Stimulated activated naive CD8-positive, alpha-beta T cell treated with anti-CD3 and anti-CD28 coated beads, Interleukin-15, Interleukin-2, amounts not matched to agents 100 U/mL and 50 U/mL, for 24 hours (primary cell): Measurements from ENCODE around the gene PGPEP1.
"Not testable (repeated sequence)": the region's sequence is repeated elsewhere in the genome, so short reads cannot be mapped to it uniquely, and the experiment has no call there.

Experiments used
- ATAC-seq: fragments of 150-1000 bp; cut with Tn5 transposase; one replicate; pipeline ENCODE4 v1.10.0; 2021
- DNase-seq: peaks from one replicate; pipeline ENCODE4 v3.0.0; 2021

PGPEP1 gene

DNA sequence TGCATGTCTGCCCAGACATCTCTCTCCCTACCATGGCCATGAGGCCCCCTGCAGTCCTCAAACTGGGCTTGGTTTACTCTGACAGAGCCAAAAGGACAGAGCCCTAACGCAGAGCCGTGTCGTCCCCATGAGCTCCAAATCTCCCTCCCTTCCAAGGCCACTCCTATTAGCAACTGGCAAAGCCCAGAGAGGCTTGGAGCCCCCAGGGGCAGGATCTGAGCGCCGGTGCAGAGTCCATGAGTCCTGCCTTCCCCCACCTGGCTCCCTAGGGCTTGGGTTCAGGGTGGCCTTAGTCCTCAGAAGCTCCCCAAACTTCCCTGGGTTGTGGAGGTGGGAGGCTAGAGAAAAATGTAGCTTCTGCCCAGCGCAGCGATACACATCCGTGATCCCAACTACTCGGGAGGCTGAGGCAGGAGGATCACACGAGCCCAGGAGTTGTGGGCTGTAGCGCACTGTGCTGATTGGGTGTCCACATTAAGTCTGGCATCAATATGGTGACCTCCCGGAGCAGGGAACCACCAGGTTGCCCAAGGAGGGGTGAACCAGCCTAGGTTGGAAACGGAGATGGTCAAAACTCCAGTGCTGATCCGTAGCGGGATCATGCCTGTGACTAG, 7.4 kb upstream of the PGPEP1 start:
- DNase-seq (no peak), ATAC-seq (no peak)

GRCh38 chr19:18333680-18334079, 6.7 kb upstream of the PGPEP1 start:
- no peak for DNase-seq
- no peak for ATAC-seq

GRCh38 chr19:18336121-18336520, 4.3 kb upstream of the PGPEP1 start:
- DNase-seq (no peak), ATAC-seq (no peak)

DNA sequence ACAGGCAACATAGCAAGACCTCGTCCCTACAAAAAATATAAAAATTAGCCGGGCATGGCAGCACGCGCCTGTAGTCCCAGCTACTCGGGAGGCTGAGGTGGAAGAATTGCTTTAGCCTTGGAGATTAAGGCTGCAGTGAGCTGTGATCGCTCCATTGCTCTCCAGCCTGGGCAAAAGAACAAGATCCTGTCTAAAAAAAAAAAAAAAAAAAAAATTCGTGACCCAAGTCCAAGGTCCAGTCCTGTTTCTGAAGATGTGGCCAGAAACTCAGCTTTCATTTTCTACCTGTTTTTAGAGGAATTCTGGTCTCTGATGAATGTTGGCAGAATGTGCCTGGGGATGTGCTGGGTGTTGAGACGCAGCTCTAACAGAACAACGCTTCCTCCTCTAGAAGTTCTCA, 1.9 kb upstream of the PGPEP1 start:
- DNase-seq: no peak
- no peak for ATAC-seq

GRCh38 chr19:18339723-18340122, 675 bp upstream of the PGPEP1 start:
- no peak for ATAC-seq
- DNase-seq: no peak

DNA sequence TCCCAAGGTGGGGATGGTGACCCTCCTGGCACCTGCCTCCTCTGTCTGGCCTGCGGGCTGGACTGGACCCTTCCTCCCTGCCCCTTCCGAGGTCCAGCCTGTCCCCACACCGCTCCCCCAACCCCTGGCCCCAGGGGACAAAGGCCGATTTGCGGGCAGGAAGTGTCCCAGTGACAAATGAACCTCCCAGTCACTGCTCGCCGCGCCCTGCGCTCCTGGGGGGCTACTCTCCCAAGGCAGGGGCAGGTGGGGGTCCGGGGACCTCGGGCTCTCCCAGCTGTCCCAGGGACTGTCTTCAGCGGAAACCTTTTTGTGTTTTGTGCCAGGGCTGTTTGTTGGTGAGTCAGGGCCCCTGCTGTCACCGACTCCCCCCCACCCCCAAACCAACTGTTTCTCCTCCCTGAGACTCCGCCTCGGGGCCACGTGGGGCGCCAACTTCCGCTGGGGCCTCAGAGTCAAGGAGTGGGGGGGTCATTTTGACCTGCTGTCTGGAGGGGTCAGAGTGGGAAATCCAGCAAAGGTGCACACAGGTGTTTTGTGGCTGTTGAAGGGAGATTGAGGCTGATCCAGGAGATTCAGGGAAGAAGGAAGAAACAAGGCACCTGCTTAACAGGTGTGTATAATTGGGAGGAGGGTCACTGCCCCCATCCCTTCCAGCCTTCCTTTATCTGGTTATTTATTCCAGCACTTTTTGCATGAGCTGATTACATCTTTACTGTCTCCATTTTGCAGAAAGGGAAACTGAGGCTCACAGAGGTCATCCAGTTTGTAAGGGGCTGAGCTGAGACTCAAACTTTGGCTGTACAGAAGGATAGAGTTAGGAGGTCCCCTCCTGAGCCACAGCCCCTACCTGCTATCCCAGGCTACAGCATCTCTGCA, 831 bp downstream of the PGPEP1 start:
- DNase-seq (peak; percentile 81), ATAC-seq (peak; percentile 80)

- DNase-seq (no peak), ATAC-seq (no peak)
Measured at GRCh38 chr19:18342090-18342632, 1.8 kb downstream of the PGPEP1 start.

GRCh38 chr19:18344582-18344950, 4.2 kb downstream of the PGPEP1 start:
- ATAC-seq: no peak

GRCh38 chr19:18345296-18345695, 4.9 kb downstream of the PGPEP1 start:
- ATAC-seq (no peak), DNase-seq (no peak)

More at GRCh38 chr19:18344582-18344950, 4.2 kb downstream of the PGPEP1 start:
- no peak for DNase-seq

DNA sequence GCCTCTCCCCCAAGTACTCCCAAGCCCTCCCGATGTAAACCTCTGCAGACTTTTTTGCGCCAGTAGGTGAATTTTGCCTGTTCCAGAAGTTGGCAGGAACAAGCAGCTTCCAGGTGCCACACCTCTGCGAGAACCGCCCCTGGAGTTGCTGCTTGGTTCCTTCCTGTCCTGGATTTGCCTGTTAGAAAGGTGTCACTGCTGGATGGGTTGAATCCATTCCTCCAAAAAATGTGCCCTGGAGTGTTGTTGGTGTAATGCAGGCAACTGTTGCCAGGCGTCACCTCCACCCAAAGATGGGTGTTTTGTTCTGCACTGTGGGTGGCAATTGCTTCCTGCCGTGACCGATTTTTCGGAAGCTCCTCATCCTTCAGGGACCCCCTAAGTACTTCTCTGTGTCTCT, 5.7 kb downstream of the PGPEP1 start:
- DNase-seq (no peak), ATAC-seq (no peak)

DNA sequence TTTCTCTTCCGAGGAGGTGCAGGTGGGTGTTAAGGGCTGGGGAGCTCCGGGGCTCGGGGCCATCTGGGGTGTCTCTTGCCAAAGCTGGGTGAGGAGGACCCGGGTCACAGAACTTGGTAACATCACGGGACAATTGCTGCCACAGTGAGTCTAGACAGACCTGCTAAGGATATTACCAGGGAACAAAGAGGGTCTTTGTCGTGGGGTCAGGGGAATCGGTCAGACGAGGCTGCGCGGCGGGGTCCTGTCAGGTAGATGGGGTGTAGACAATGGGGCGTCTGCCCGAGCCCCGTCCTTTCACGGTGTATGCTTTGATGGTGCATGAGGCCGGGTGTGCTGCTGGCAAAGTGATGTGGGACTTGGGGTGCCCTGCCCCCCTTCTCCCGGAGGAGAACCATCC, 7.8 kb downstream of the PGPEP1 start:
- DNase-seq: no peak
- no peak for ATAC-seq

DNA sequence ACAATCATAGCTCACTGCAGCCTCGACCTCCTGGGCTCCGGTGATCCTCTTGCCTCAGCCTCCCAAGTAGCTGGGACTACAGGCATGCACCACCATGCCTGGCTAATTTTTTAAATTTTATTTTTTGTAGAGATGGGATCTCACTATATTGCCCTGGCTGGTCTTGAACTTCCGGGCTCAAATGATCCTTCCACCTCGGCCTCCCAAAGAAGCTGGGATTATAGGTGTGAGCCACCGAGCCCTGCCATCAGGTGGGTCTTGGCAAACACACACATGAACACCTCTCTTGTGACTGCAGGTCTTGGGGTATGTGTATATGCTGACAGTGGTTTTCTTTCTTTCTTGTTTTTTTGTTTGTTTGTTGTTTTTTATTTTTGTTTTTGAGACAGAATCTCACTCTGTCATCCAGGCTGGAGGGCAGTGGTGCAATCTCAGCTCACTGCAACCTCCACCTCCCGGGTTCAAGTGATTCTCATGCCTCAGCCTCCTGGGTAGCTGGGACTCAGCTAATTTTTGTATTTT, 8.5 kb downstream of the PGPEP1 start:
- DNase-seq: not testable (repeated sequence)

GRCh38 chr19:18349524-18350128, 9.2 kb downstream of the PGPEP1 start:
- ATAC-seq: peak; percentile 43
- DNase-seq: peak; percentile 69

More for the DNA sequence above, 8.5 kb downstream of the PGPEP1 start:
- not testable (repeated sequence) for ATAC-seq

DNA sequence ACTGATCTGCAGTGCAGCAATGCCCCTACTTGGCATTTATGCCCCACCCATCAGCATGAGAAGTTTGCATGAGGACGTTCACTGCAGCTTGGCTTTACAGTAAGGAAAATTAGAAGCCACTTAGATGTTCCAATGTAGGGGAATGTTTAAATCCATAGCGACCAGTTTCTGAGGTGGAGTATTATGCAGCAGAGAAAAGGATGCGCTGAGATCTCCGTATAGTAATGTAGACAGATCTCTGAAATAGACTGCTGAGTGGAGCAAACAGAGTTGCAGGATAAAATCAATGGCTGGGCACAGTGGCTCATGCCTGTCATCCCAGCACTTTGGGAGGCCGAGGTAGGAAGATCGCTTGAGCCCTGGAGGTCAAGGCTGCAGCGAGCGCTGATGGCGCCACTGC, 10.1 kb downstream of the PGPEP1 start:
- no peak for ATAC-seq
- no peak for DNase-seq

GRCh38 chr19:18351544-18351943, 11.1 kb downstream of the PGPEP1 start:
- ATAC-seq (no peak), DNase-seq (no peak)

GRCh38 chr19:18353378-18354005, 13.1 kb downstream of the PGPEP1 start:
- DNase-seq (no peak), ATAC-seq (no peak)

DNA sequence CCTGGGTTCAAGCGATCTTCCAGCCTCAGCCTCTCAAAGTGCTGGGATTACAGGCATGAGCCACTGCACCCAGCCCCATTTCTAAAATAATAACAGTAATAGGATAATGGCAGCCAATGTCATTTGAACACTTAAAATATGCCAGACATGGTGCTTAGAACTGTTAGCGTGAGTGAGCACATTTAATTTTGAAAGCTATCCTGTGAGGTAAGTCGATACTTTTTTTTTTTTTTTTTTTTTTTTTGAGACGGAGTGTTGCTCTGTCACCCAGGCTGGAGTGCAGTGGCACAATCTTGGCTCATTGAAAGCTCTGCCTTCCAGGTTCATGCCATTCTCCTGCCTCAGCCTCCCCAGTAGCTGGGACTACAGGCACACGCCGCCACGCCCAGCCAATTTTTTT, 14.3 kb downstream of the PGPEP1 start:
- DNase-seq, ATAC-seq: not testable (repeated sequence)

DNA sequence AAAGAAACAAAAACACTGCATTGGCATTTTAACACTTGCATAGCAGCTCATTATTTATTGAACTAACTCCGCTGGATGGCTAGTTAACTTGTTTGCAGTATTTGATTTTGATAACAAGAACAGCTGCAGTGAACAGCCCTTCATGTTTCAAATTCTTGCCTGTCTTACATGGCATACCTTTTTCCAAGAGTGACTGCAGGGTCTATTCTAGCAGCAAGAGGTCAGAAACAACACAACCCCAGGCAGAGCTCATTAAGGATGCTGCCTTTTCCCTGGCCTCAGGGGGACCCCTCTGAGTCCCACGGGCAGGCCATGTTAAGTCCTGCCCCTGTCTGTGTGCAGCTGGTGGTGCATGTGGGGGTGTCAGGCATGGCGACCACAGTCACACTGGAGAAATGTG, 16.6 kb downstream of the PGPEP1 start:
- DNase-seq (no peak), ATAC-seq (no peak)

DNA sequence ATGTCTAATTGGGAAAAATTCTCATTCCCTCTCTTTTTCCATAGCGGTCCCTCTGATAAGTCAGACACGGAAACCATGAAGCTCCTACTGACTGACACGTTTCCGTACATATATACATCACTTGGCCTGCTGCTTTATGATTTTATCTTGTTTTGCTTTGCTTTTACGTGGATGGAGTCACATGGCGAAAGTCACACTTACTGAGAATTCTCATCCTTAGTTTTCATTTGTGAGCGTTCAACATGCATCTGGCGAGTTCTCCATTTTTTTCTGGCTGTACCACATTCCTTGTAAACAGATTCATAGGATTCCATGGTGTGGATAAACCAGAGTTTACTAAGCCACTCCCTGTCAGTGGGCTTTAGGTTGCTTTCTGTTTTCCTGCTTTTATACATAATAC, 21.2 kb downstream of the PGPEP1 start:
- ATAC-seq: no peak
- no peak for DNase-seq

DNA sequence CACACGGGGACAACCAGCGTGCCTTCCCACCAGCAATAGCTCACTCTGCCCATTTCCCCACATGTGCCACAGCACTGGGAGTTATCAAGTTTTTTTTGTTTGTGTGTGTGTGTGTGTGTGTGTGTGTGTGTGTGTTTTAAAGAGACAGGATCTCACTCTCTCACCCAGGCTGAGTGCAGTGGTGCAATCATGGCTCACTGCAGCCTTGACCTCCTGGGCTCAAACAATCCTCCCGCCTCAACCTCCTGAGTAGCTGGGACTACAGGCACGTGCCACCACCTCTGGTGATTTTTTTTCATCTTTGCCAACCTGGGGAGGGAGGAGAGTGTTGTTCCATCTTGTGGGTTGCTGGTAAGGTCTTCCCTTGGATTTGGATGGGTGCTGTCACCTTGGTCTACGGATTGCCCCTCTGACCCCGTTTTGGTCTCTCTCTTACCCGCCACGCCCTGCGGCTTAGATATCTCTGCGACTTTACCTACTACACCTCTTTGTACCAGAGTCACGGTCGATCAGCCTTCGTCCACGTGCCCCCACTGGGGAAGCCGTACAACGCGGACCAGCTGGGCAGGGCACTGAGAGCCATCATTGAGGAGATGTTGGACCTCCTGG, 22.6 kb downstream of the PGPEP1 start:
- no peak for DNase-seq
- no peak for ATAC-seq

GRCh38 chr19:18363787-18364186, 23.4 kb downstream of the PGPEP1 start:
- no peak for DNase-seq
- ATAC-seq: no peak
